Testis (tissue), 2 donors: ENCODE data around the gene ZNF618.

Source experiments
- POLR2A ChIP-seq: fragments of 450-650 bp; IDR thresholded peaks from one replicate; pipeline ENCODE4 v1.6.1; 2017; ENCODE audit warnings: antibody characterized with exemption, mild to moderate bottlenecking, moderate library complexity
- TF ChIP-seq, protein P1 (sequence below), 3 experiments: fragments of 450-650 bp in 2 of 3; fragments of 200-600 bp in 1 of 3; sonication (generic) in 1 of 3; IDR thresholded peaks; one replicate each; pipeline ENCODE4 v1.5.1; 2016 to 2019; ENCODE audit warnings: antibody characterized with exemption in 3 of 3, mild to moderate bottlenecking in 2 of 3, moderate library complexity in 1 of 3

DNA sequence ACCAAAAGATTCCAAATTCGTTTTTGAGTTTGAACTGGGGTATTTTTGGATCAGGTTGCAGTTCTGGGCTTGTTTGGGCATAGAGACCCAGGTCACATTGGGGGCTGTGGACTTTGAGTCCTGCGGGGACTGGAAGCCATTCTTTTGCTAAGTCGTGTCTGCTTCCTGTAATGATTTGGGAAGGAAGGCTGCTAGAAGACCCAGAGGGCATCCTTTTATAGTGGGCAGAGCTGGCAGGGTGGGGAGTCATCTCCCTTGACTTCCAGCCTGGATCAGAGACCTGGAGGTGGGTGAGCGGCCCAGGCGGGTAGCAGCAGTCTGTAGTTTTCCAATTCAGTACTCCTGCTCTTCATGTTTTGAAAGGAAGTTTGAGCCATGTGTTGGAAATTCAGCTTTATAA, 11.3 kb downstream of the ZNF618 start:
- TF ChIP-seq, protein P1, sequence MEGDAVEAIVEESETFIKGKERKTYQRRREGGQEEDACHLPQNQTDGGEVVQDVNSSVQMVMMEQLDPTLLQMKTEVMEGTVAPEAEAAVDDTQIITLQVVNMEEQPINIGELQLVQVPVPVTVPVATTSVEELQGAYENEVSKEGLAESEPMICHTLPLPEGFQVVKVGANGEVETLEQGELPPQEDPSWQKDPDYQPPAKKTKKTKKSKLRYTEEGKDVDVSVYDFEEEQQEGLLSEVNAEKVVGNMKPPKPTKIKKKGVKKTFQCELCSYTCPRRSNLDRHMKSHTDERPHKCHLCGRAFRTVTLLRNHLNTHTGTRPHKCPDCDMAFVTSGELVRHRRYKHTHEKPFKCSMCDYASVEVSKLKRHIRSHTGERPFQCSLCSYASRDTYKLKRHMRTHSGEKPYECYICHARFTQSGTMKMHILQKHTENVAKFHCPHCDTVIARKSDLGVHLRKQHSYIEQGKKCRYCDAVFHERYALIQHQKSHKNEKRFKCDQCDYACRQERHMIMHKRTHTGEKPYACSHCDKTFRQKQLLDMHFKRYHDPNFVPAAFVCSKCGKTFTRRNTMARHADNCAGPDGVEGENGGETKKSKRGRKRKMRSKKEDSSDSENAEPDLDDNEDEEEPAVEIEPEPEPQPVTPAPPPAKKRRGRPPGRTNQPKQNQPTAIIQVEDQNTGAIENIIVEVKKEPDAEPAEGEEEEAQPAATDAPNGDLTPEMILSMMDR (IDR thresholded peaks at IDR 0.05), result no peak
- no peak for TF ChIP-seq POLR2A
